ENCODE results near the gene PSG7. TPM values are rescaled to one million over a fixed set of nuclear protein-coding genes. Genes with fewer than 3 reads are reported as not detected.
"Not testable (repeated sequence)": the region's sequence is repeated elsewhere in the genome, so short reads cannot be mapped to it uniquely, and the experiment has no call there.

PSG7 gene
- total RNA-seq, 2 donors from 2014 or later, result not detected

DNA sequence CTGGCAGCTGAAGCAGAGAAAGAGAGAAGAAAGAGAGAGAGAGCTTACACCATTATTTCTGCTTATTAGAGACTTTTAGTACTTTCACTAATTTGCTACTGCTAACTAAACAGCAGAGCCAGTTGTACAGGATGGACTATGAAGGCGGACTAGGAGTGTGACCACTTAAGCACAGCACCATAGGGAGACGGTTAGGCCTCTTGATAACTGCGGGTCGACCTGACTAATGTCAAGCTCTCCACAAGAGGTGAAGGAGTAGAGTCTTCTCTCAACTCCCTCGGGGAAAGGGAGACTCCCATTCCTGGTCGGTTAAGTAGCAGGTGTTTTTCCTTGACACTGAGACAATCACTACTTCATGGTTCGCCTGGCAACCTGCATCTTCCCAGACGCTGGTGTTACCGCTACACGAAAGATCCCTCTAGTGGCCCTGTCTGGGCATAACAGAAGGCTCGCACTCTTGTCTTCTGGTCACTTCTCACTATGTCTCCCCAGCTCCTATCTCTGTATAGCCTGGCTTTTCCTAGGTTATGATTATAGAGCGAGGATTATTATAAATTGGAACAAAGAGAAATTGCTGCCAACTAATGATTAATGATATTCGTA is 5.3 kb upstream of the PSG7 start:
- H3K9me3 Mint-ChIP-seq, result peaks cover 95% of the 10 kb centered on the region
- Histone ChIP-seq H3K27ac (ENCODE audit: low read depth, low read length) (no peak overlapping the region), H3K4me3 (ENCODE audit: low read length) (no peak overlapping the region), H3K9ac (ENCODE audit: extremely low read depth, low read length, poor library complexity, severe bottlenecking) (no peak overlapping the region), H3K27me3 (ENCODE audit: control insufficient read depth, insufficient read depth, low read length, poor library complexity, severe bottlenecking) (no peaks in the 10 kb centered on the region), H3K4me1 (ENCODE audit: control insufficient read depth, insufficient read depth, low read length) (no peaks in the 10 kb centered on the region), H3K36me3 (ENCODE audit: control insufficient read depth, insufficient read depth, low read length) (no peaks in the 10 kb centered on the region), H3K9me3 (ENCODE audit: control insufficient read depth, low read length) (no peaks in the 10 kb centered on the region)
- H3K36me3 Mint-ChIP-seq (ENCODE audit: low read depth), result no peaks in the 10 kb centered on the region
- no peaks in the 10 kb centered on the region for H3K27me3 Mint-ChIP-seq (ENCODE audit: insufficient read depth)
- no peak for DNase-seq
- 49 to 74% methylated on average over 5 to 11 of the region's 13 CpGs for WGBS, 2 experiments (ENCODE audit: insufficient coverage in 1 of 2, insufficient read length in 1 of 2)
- peak; percentile 43 for TF ChIP-seq CTCF (conservative IDR thresholded peaks at IDR 0.05)
- H3K4me1 Mint-ChIP-seq, result no peaks in the 10 kb centered on the region
- no peak overlapping the region for H3K27ac Mint-ChIP-seq
- no peak overlapping the region for H3K4me3 Mint-ChIP-seq

DNA sequence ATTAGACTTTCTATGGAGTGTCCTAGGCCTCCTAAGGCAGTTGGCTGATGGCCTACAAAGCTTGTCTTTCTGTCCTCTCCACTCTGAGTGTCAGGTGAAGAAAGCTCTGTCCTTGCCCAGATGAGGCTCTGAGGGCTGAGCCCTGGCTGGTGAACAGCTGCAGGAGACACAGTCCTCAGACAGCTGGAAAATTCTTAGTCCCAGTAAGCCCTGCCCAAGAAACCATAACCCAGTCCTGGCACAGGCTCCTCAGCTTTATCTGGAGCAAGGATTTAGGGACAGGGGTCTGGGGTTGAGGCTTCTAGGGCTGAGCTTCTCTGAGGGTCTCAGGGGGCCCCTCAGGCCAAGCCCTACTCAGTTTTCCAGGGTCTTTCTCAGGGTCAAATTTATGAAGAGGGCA is 2.3 kb downstream of the PSG7 start:
- H3K9me3 ChIP-seq (ENCODE audit: control insufficient read depth, low read length); H3K36me3 ChIP-seq (ENCODE audit: control insufficient read depth, insufficient read depth, low read length); H3K4me3 ChIP-seq (ENCODE audit: low read length); DNase-seq; H3K9ac ChIP-seq (ENCODE audit: extremely low read depth, low read length, poor library complexity, severe bottlenecking); H3K27ac ChIP-seq (ENCODE audit: low read depth, low read length); H3K4me3 Mint-ChIP-seq; H3K4me1 Mint-ChIP-seq; H3K27ac Mint-ChIP-seq; H3K36me3 Mint-ChIP-seq (ENCODE audit: low read depth); H3K4me1 ChIP-seq (ENCODE audit: control insufficient read depth, insufficient read depth, low read length); H3K27me3 Mint-ChIP-seq (ENCODE audit: insufficient read depth); H3K27me3 ChIP-seq (ENCODE audit: control insufficient read depth, insufficient read depth, low read length, poor library complexity, severe bottlenecking): not testable (repeated sequence)
- peaks cover 98% of the 10 kb centered on the region for H3K9me3 Mint-ChIP-seq

DNA sequence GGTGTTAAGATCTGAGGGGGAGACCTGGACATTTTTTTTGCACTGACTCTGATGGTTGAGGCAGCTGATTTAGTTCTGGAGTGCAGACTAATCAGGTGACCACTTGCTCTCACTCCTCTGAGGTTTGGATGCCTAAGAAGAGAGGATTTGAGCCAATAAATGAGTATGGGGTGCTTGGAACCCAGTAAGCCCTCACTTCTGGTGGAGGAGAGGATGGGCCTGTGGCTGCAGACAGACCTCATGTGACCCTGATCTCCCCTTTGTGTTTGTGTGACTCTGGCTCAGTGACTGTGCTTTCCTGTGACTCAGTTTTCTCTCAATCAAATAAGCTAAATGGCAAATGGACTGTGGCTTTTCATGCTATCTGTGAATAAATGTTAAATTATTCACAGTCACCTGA is 2.8 kb downstream of the PSG7 start:
- not testable (repeated sequence) for H3K4me1 Mint-ChIP-seq; H3K9ac ChIP-seq (ENCODE audit: extremely low read depth, low read length, poor library complexity, severe bottlenecking); H3K9me3 ChIP-seq (ENCODE audit: control insufficient read depth, low read length); H3K27me3 ChIP-seq (ENCODE audit: control insufficient read depth, insufficient read depth, low read length, poor library complexity, severe bottlenecking); H3K4me3 ChIP-seq (ENCODE audit: low read length); DNase-seq; H3K4me1 ChIP-seq (ENCODE audit: control insufficient read depth, insufficient read depth, low read length); H3K36me3 Mint-ChIP-seq (ENCODE audit: low read depth); H3K27ac Mint-ChIP-seq; H3K27ac ChIP-seq (ENCODE audit: low read depth, low read length); H3K36me3 ChIP-seq (ENCODE audit: control insufficient read depth, insufficient read depth, low read length); H3K4me3 Mint-ChIP-seq; H3K27me3 Mint-ChIP-seq (ENCODE audit: insufficient read depth)
- H3K9me3 Mint-ChIP-seq, result peaks cover 98% of the 10 kb centered on the region

DNA sequence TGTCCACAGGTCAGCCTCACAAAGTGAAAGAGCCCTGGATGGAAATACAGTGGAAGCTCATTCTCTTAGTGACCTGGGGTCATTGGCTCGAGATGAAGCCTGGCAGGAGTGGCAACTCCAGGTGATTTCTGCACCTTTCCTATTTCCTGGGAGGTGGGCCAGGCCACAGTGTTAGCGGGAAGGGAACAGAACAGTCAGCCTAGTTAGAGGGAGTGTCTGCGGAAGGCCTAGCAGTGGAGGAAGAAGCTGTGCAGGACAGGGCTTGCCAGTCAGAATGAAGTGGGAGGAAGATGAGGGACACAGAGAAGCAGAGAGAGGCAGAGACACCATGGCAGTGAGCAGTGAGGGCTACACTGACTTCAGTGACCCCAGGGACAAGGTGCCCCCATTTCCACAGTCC is 3.6 kb downstream of the PSG7 start:
- not testable (repeated sequence) for H3K36me3 Mint-ChIP-seq (ENCODE audit: low read depth); H3K4me1 Mint-ChIP-seq; H3K27me3 ChIP-seq (ENCODE audit: control insufficient read depth, insufficient read depth, low read length, poor library complexity, severe bottlenecking); H3K4me3 Mint-ChIP-seq; DNase-seq; H3K9me3 ChIP-seq (ENCODE audit: control insufficient read depth, low read length); H3K27me3 Mint-ChIP-seq (ENCODE audit: insufficient read depth); H3K4me3 ChIP-seq (ENCODE audit: low read length); H3K36me3 ChIP-seq (ENCODE audit: control insufficient read depth, insufficient read depth, low read length); H3K27ac ChIP-seq (ENCODE audit: low read depth, low read length); H3K9ac ChIP-seq (ENCODE audit: extremely low read depth, low read length, poor library complexity, severe bottlenecking); H3K4me1 ChIP-seq (ENCODE audit: control insufficient read depth, insufficient read depth, low read length); H3K27ac Mint-ChIP-seq
- peaks cover 98% of the 10 kb centered on the region for H3K9me3 Mint-ChIP-seq
- WGBS, 2 experiments (ENCODE audit: insufficient coverage in 1 of 2, insufficient read length in 1 of 2), result 78 to 92% methylated on average over 2 to 3 of the region's 3 CpGs

GRCh38 chr19:42932485-42933101 is 4.4 kb downstream of the PSG7 start:
- H3K27ac ChIP-seq (ENCODE audit: low read depth, low read length); H3K4me3 Mint-ChIP-seq; H3K9ac ChIP-seq (ENCODE audit: extremely low read depth, low read length, poor library complexity, severe bottlenecking); H3K9me3 ChIP-seq (ENCODE audit: control insufficient read depth, low read length); DNase-seq; H3K27ac Mint-ChIP-seq; H3K27me3 ChIP-seq (ENCODE audit: control insufficient read depth, insufficient read depth, low read length, poor library complexity, severe bottlenecking); H3K27me3 Mint-ChIP-seq (ENCODE audit: insufficient read depth); H3K4me3 ChIP-seq (ENCODE audit: low read length); H3K4me1 ChIP-seq (ENCODE audit: control insufficient read depth, insufficient read depth, low read length); H3K36me3 ChIP-seq (ENCODE audit: control insufficient read depth, insufficient read depth, low read length); H3K4me1 Mint-ChIP-seq; H3K36me3 Mint-ChIP-seq (ENCODE audit: low read depth): not testable (repeated sequence)
- WGBS, 2 experiments (ENCODE audit: insufficient coverage in 1 of 2, insufficient read length in 1 of 2), result 78 to 84% methylated on average over 4 to 5 of the region's 5 CpGs
- H3K9me3 Mint-ChIP-seq, result peaks cover 98% of the 10 kb centered on the region
